Measurements from ENCODE around the gene DGKI. TPM values are rescaled to one million over a fixed set of nuclear protein-coding genes. Genes with fewer than 3 reads are reported as not detected.

The DGKI gene
- total RNA-seq, 1 donor from 2014 or later: 5.5 TPM

DNA sequence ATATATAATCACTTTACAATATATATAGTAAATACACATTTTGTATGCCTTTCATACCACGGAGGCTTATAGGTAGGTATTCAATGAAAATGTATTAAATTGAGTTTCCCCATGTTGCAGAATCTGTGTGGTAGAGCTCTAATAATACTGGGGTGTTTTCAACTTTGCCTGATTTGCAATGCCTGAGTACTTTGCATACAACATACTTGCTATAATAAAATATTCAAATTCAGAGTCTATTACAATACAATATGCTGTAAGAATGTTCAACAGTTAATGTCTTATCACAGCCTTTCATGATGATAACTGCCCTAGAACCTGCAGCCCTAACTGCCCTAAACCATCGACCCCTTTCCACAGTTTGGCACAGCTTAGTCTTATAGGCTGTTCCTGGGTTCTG lies 114.6 kb downstream of the DGKI start:
- Histone ChIP-seq H3F3A (ENCODE audit: low read depth) (no peaks in the 10 kb centered on the region), H3K4me2 (no peak overlapping the region), H3K79me2 (ENCODE audit: low read depth) (no peaks in the 10 kb centered on the region), H3K9ac (no peak overlapping the region), H2AFZ (replicated peaks) (no peak overlapping the region), H3K9me3 (ENCODE audit: low read depth) (no peaks in the 10 kb centered on the region), H3K27ac (no peak overlapping the region), H3K27me3 (no peaks in the 10 kb centered on the region), H3K36me3 (no peaks in the 10 kb centered on the region), H3K4me1 (no peaks in the 10 kb centered on the region), H4K20me1 (ENCODE audit: low read depth) (no peaks in the 10 kb centered on the region), H3K4me3 (no peak overlapping the region)
- TF ChIP-seq EZH2phosphoT487 (IDR thresholded peaks at IDR 0.05) (no peak), EZH2 (IDR thresholded peaks at IDR 0.05) (no peak)
- TF ChIP-seq, protein P1, sequence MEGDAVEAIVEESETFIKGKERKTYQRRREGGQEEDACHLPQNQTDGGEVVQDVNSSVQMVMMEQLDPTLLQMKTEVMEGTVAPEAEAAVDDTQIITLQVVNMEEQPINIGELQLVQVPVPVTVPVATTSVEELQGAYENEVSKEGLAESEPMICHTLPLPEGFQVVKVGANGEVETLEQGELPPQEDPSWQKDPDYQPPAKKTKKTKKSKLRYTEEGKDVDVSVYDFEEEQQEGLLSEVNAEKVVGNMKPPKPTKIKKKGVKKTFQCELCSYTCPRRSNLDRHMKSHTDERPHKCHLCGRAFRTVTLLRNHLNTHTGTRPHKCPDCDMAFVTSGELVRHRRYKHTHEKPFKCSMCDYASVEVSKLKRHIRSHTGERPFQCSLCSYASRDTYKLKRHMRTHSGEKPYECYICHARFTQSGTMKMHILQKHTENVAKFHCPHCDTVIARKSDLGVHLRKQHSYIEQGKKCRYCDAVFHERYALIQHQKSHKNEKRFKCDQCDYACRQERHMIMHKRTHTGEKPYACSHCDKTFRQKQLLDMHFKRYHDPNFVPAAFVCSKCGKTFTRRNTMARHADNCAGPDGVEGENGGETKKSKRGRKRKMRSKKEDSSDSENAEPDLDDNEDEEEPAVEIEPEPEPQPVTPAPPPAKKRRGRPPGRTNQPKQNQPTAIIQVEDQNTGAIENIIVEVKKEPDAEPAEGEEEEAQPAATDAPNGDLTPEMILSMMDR (IDR thresholded peaks at IDR 0.05): no peak
- H3K27ac Mint-ChIP-seq: no peak overlapping the region
- H3K27me3 Mint-ChIP-seq (ENCODE audit: insufficient read depth, low read depth): no peaks in the 10 kb centered on the region
- DNase-seq (ENCODE audit: low spot score): no peak
- H3K4me3 Mint-ChIP-seq: no peak overlapping the region
- no peaks in the 10 kb centered on the region for H3K4me1 Mint-ChIP-seq
- H3K36me3 Mint-ChIP-seq: no peaks in the 10 kb centered on the region
- no peaks in the 10 kb centered on the region for H3K9me3 Mint-ChIP-seq

DNA sequence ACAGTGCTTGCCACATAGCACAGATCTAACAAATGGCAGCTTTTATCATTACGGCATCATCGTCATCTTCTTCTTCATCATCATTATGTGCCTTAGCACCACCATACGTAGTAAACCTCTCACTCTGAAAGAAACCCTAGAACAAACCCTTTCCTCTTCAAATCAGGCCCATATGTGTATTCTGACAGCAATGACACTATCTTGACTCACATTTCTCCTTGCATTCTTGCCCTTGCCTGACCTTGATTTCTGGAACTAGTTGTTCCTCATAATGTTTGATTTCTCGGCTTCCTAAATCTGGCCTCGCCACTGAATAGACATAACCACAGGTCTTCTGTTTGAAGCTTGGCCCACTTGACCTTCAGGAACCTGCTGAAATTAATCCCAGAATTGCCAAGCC lies 115.3 kb downstream of the DGKI start:
- Histone ChIP-seq H3K9me3 (ENCODE audit: low read depth) (no peaks in the 10 kb centered on the region), H3K27ac (no peak overlapping the region), H3K9ac (no peak overlapping the region), H3K4me3 (no peak overlapping the region), H3K36me3 (no peaks in the 10 kb centered on the region), H3F3A (ENCODE audit: low read depth) (no peaks in the 10 kb centered on the region), H3K79me2 (ENCODE audit: low read depth) (no peaks in the 10 kb centered on the region), H4K20me1 (ENCODE audit: low read depth) (no peaks in the 10 kb centered on the region), H3K4me2 (no peak overlapping the region), H3K4me1 (no peaks in the 10 kb centered on the region), H3K27me3 (no peaks in the 10 kb centered on the region), H2AFZ (replicated peaks) (no peak overlapping the region)
- Mint-ChIP-seq H3K36me3 (no peaks in the 10 kb centered on the region), H3K27me3 (ENCODE audit: insufficient read depth, low read depth) (no peaks in the 10 kb centered on the region), H3K4me1 (no peaks in the 10 kb centered on the region), H3K4me3 (no peak overlapping the region), H3K27ac (no peak overlapping the region), H3K9me3 (no peaks in the 10 kb centered on the region)
- no peak for TF ChIP-seq EZH2phosphoT487 (IDR thresholded peaks at IDR 0.05)
- no peak for TF ChIP-seq EZH2 (IDR thresholded peaks at IDR 0.05)
- TF ChIP-seq, protein P1 (IDR thresholded peaks at IDR 0.05): no peak
- no peak for DNase-seq (ENCODE audit: low spot score)

DNA sequence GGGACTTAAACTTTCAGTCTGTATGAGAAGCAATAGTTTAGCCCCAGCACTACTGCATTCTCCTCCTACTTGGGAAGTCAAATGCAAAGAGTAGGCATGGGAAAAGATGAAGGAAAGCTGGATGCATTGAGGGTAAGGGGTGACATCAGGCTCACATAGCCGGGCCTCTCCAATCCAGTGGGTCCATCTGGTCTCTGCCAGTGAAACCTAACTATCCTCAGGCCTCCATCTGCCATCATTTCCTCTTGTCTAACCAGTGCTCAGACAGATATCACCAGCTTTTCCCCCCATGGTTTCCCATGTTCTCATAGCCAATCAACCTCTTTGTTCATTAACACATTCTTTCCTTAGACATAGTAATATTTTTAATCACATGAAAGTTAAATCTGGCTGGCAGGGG lies 118.3 kb downstream of the DGKI start:
- Mint-ChIP-seq H3K4me1 (no peaks in the 10 kb centered on the region), H3K27me3 (ENCODE audit: insufficient read depth, low read depth) (no peaks in the 10 kb centered on the region), H3K27ac (no peak overlapping the region), H3K9me3 (peaks cover 3% of the 10 kb centered on the region), H3K4me3 (no peak overlapping the region), H3K36me3 (no peaks in the 10 kb centered on the region)
- Histone ChIP-seq H3K27me3 (no peaks in the 10 kb centered on the region), H3K9me3 (ENCODE audit: low read depth) (no peaks in the 10 kb centered on the region), H3K27ac (no peak overlapping the region), H3K36me3 (no peaks in the 10 kb centered on the region), H3F3A (ENCODE audit: low read depth) (no peaks in the 10 kb centered on the region), H3K9ac (no peak overlapping the region), H3K79me2 (ENCODE audit: low read depth) (no peaks in the 10 kb centered on the region), H3K4me1 (no peaks in the 10 kb centered on the region), H3K4me2 (no peak overlapping the region), H2AFZ (replicated peaks) (no peak overlapping the region), H4K20me1 (ENCODE audit: low read depth) (no peaks in the 10 kb centered on the region), H3K4me3 (no peak overlapping the region)
- TF ChIP-seq EZH2phosphoT487 (IDR thresholded peaks at IDR 0.05): no peak
- TF ChIP-seq, protein P1 (IDR thresholded peaks at IDR 0.05): no peak
- TF ChIP-seq EZH2 (IDR thresholded peaks at IDR 0.05): no peak
- DNase-seq (ENCODE audit: low spot score): no peak

All from neural progenitor cell (in vitro differentiated cells).